Prostate gland (tissue), 2 donors: ENCODE measurements around the gene TMA7.

Experiments used
- POLR2A ChIP-seq: fragments of 450-650 bp; IDR thresholded peaks from one replicate; pipeline ENCODE4 v1.6.1; 2016; ENCODE audit warnings: antibody characterized with exemption, mild to moderate bottlenecking
- POLR2AphosphoS5 ChIP-seq: sonication (generic); formaldehyde crosslinking; IDR thresholded peaks from one replicate; pipeline ENCODE4 v1.6.1; 2017; ENCODE audit warnings: antibody characterized with exemption
- TF ChIP-seq, protein P1 (sequence below), 4 experiments: fragments of 200-600 bp in 2 of 4; fragments of 450-650 bp in 2 of 4; sonication (generic) in 2 of 4; IDR thresholded peaks; 1 replicate in 3 of 4; 2 replicates in 1 of 4; pipeline ENCODE4 v1.5.1; 2016 to 2019; ENCODE audit warnings: antibody characterized with exemption in 4 of 4, mild to moderate bottlenecking in 2 of 4, moderate library complexity in 2 of 4

DNA sequence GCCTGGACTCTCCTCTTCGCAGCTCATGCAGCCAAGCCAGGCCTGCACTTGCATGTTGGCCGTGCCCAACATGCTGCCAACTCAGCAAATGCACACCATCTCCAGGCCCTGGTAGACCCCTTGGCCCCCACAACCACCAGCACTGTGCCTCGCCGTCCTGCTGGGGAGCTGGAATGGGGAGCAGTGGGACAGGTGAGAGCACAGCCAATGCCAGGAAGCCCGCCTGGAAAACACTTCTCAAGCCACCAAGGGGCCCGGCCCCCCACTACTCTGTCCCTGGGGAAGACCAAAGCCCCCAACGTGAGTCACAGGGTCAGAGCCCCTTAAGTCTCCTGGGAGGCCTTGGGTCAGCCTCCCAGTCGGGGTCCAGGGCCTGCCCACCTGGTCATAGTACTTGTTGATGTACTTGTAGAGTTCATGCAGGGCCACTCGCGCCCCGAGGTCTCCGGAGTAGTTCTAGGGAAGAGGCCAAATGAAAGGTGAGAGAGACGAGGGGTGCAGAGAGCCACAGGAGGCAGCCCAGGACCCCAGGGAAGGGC lies 34.6 kb upstream of the TMA7 start:
- TF ChIP-seq, protein P1, sequence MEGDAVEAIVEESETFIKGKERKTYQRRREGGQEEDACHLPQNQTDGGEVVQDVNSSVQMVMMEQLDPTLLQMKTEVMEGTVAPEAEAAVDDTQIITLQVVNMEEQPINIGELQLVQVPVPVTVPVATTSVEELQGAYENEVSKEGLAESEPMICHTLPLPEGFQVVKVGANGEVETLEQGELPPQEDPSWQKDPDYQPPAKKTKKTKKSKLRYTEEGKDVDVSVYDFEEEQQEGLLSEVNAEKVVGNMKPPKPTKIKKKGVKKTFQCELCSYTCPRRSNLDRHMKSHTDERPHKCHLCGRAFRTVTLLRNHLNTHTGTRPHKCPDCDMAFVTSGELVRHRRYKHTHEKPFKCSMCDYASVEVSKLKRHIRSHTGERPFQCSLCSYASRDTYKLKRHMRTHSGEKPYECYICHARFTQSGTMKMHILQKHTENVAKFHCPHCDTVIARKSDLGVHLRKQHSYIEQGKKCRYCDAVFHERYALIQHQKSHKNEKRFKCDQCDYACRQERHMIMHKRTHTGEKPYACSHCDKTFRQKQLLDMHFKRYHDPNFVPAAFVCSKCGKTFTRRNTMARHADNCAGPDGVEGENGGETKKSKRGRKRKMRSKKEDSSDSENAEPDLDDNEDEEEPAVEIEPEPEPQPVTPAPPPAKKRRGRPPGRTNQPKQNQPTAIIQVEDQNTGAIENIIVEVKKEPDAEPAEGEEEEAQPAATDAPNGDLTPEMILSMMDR (IDR thresholded peaks at IDR 0.05), result no peak
- TF ChIP-seq POLR2AphosphoS5, result no peak
- TF ChIP-seq POLR2A, result no peak
